SH-SY5Y (cell line): Measurements from ENCODE around the gene EVC2.

Experiments used
- GATA2 ChIP-seq: IDR thresholded peaks from 2 replicates; pipeline ENCODE4 v1.6.1; 2011; ENCODE audit warnings: mild to moderate bottlenecking, low read depth, low read length
- GATA3 ChIP-seq: IDR thresholded peaks from 2 replicates; pipeline ENCODE4 v1.6.1; 2011; ENCODE audit warnings: low read depth, mild to moderate bottlenecking, low read length, moderate library complexity

- TF ChIP-seq GATA2 (no peak), GATA3 (no peak)
Observed at GRCh38 chr4:5568931-5569330, 139.4 kb downstream of the EVC2 start.
